ENCODE measurements around the gene ZNF865. TPM values are rescaled to one million over a fixed set of nuclear protein-coding genes. Genes with fewer than 3 reads are reported as not detected.
A peak's percentile ranks its signal among the peaks of the same experiment; 100 is the strongest.

Gene ZNF865
- total RNA-seq, 2 donors from 2014 or later, result 16.2 to 20.2 TPM

DNA sequence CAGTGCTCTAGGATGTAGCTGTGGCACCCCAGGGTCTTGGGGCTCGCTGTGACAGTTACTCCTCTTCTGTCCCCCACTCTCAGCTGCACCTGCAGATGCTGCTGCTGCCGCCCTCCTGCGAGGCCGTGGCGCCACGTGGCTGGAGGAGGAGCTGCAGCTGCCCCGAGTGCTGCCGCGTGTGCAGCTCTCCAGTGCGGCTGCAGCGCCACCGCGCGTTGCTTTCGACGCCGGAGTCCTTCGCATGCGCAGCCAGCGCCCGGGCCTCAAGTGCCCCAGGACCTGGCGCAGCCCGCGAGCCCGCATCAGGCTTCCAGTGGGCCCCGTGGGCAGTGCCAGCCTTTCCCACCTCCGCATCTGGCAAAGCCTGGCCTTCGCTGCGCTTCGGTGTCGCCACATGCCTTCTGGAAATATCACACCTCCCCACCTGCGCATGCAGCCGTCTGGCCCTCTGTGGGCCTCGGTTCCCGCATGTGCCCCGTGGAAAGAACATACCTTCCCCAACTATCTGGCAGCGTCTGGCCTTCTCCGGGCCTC lies 34.7 kb downstream of the ZNF865 start:
- peak; percentile 13 to 25 for ATAC-seq
- DNase-seq, result peak; percentile 78
- intact Hi-C loops (cut with DNase I), result no loop called here

GRCh38 chr19:55640577-55641425 lies 35.4 kb downstream of the ZNF865 start, which contains the start of gene ZNF580:
Gene ZNF580 (plus strand): TSS chr19:55641002. CDS start chr19:55642509, 1,507 bp downstream.
- DNase-seq (peak; percentile 80), ATAC-seq (peak; percentile 71 to 74)
- intact Hi-C loops (cut with DNase I), result no loop called here

GRCh38 chr19:55641426-55642152 lies 36.1 kb downstream of the ZNF865 start:
- intact Hi-C loops (cut with DNase I), result no loop called here
- ATAC-seq (peak; percentile 0 to 1), DNase-seq (no peak)

DNA sequence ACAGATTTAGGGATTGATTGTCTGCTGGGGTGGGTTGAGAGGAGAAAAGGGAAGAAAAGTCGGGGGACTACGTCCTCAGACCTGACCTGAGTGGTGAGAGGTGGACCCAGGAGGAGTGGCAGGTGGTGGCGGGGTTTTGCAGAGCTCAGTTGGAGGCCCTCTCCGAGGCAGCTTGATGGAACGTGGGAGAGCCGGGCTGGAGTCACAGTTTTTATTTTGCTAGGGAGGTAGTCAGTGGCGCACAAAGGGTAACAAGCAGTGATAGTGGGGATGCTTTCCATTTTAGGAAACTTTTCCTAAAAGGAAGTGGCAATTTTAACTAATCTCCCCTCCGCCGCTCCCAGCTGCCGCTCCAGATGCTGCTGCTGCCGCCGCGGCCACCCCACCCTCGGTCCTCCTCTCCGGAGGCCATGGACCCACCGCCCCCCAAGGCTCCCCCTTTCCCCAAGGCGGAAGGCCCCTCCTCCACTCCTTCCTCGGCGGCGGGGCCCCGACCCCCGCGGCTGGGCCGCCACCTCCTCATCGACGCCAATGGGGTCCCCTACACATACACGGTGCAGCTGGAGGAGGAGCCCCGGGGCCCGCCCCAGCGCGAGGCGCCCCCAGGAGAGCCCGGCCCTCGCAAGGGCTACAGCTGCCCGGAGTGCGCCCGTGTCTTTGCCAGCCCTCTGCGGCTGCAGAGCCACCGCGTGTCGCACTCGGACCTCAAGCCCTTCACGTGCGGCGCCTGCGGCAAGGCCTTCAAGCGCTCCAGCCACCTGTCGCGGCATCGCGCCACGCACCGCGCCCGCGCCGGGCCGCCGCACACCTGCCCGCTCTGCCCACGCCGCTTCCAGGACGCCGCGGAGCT lies 36.9 kb downstream of the ZNF865 start:
- ATAC-seq, result peak; percentile 8 to 13
- intact Hi-C loops (cut with DNase I), result no loop called here
- DNase-seq, result peak; percentile 49

- ATAC-seq (peak; percentile 38 to 46), DNase-seq (peak; percentile 81)
- intact Hi-C loops (cut with DNase I), result no loop called here
These were observed 37.8 kb downstream of the ZNF865 start, which contains the start of gene ZNF581 for GRCh38 chr19:55643003-55643886. Gene ZNF581 (plus strand): TSS chr19:55643649. CDS start chr19:55644572, 923 bp downstream.

DNA sequence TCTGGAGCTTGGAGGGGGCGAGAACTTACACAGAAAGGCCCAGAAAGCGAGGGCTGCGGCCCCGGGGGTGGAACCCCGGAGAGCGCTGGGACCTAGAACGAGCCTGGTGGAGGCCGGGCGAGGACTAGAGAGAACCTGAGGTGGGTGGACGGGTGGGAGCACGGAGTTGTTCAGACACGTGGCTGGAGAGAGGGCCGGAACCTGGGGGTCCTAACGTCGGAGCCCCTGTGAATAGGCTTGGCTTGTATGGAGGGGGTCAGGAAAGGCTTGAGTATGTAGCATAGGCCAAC lies 38.4 kb downstream of the ZNF865 start:
- ATAC-seq (no peak), DNase-seq (no peak)
- intact Hi-C loops (cut with DNase I), result no loop called here

- ATAC-seq, result no peak
- no peak for DNase-seq
- intact Hi-C loops (cut with DNase I), result no loop called here
These were observed 38.9 kb downstream of the ZNF865 start for GRCh38 chr19:55644191-55644833.

DNA sequence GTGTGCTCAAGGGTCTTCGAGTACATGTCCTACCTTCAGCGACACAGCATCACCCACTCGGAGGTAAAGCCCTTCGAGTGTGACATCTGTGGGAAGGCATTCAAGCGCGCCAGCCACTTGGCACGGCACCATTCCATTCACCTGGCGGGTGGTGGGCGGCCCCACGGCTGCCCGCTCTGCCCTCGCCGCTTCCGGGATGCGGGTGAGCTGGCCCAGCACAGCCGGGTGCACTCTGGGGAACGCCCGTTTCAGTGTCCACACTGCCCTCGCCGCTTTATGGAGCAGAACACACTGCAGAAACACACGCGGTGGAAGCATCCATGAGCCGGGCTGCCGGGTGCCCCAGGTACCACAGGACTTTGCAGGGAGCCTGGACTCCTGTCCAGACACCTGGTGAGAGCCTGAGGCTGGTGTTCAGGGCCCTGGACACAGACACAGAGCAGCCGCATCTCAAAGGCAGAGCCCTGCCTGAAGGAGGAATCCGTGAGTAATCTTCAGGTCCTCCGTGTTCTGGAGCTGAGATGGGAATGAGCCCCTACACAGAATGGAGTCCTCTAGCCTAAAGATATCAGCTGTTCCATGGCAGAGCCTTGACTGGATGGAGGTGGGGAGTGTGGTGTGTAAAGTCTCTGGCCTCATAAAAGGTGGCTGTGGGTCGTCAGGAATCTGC lies 39.5 kb downstream of the ZNF865 start:
- DNase-seq (no peak), ATAC-seq (no peak)
- intact Hi-C loops (cut with DNase I), result no loop called here

DNA sequence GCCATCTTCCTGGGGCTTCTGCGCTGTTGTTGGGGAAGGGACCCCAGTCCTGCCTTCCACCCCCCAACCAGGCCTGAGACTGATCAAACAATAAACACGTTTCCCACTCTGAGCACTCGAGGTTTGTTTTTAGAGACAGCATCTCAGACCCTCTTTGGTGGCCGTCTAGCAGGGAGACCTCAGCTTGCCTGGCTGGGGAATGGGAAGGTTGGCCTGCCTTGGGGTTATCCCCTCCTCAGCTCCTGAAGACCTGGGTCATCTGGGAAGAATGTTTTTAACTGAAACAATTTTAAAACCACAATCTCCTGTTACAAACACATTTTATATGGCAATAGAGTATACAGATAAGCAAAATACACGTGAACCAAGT lies 40.0 kb downstream of the ZNF865 start:
- intact Hi-C loops (cut with DNase I), result no loop called here
- DNase-seq, result no peak
- no peak for ATAC-seq

- ATAC-seq, result no peak
- intact Hi-C loops (cut with DNase I), result no loop called here
- DNase-seq, result no peak
These were observed 41.7 kb downstream of the ZNF865 start for GRCh38 chr19:55646889-55647731.

GRCh38 chr19:55647732-55648584 lies 42.5 kb downstream of the ZNF865 start, which contains the start of gene CCDC106:
Gene CCDC106 (plus strand): TSS chr19:55648212. CDS start chr19:55649047, 835 bp downstream.
- intact Hi-C loops (cut with DNase I), result no loop called here
- DNase-seq (peak; percentile 81), ATAC-seq (peak; percentile 54 to 70)

- intact Hi-C loops (cut with DNase I), result no loop called here
- no peak for ATAC-seq
- DNase-seq, result no peak
These were observed 43.3 kb downstream of the ZNF865 start for GRCh38 chr19:55648585-55649267.

DNA sequence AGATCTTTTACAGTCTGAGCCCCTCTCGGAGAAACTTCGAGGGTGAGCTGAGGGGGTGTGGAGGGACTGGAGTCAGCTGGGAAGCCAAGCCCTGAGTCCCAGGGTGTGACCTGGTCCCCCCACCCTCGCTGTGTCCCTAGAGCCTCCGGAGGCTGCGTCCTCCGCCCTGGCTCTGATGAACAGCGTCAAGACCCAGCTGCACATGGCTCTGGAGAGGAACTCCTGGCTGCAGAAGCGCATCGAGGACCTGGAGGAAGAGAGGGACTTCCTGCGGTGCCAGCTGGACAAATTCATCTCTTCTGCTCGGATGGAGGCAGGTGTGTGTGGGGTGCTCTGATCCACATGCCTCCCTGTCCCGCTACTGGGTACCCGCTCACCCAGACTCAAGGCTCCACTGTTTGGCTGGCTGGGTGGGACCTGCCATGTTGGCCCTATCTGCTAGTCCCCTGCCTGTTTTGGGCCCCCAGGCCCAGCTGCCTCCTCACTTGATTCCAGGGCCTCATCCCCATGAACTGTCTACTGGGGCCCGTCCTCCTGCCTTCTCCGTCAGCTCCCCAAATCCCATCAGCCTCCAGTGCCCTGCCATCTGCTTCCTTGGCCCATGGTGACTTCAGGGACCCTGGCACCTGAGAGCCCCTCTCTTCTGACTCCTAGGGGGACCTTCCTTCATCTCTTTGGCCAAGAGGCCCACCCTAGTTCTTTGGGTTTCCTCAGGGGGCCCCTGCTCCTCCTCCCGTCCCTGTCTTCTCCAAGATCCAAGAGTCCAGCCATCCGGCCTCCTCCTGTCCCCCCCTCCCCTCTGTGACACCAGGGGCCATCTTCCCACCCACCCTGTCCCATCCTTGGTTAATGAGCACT lies 44.0 kb downstream of the ZNF865 start:
- intact Hi-C loops (cut with DNase I), result no loop called here
- DNase-seq (no peak), ATAC-seq (no peak)

DNA sequence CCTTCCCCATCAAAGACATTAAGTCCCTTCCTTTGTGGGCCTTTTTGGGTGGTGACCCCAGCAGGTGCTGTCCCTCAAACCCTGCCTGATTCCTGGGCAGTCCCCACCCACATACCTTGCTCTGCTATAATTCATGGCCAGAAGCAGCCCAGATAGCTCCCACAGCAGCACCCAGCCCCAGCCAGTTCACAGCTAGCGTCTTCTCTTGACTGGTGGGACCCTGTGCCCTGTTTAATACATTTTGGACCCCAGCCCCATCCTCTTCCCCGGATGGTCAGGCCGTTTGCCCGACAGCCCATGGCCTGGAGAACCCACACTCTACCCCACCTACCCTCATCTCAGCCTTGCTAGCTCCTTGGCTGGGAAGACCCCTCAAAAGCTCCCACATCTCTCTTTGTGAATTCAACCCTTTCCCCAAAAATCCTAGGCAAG lies 44.7 kb downstream of the ZNF865 start:
- intact Hi-C loops (cut with DNase I), result no loop called here
- DNase-seq, result no peak

More for the DNA sequence above, 44.7 kb downstream of the ZNF865 start:
- no peak for ATAC-seq
